Ascending aorta (tissue), 2 donors: Measurements from ENCODE around the gene TEX11. TPM values are rescaled to one million over a fixed set of nuclear protein-coding genes. Genes with fewer than 3 reads are reported as not detected.
"Not testable (repeated sequence)": the region's sequence is repeated elsewhere in the genome, so short reads cannot be mapped to it uniquely, and the experiment has no call there.

Source experiments
- DNase-seq, 2 donors: peaks; one replicate each; pipeline ENCODE4 v3.0.0-alpha.2; 2019; ENCODE audit warnings: low spot score in 2 of 2
- H3K27ac ChIP-seq, 2 donors: fragments of 200-600 bp; sonication (generic); one replicate each; pipeline ENCODE4 v1.5.1; 2016 to 2017; ENCODE audit warnings: mild to moderate bottlenecking in 1 of 2
- H3K27me3 ChIP-seq: fragments of 200-600 bp; sonication (generic); one replicate; pipeline ENCODE4 v1.5.1; 2017
- H3K36me3 ChIP-seq, 2 donors: fragments of 200-600 bp; sonication (generic); one replicate each; pipeline ENCODE4 v1.5.1; 2016
- H3K4me1 ChIP-seq, 2 donors: fragments of 200-600 bp; sonication (generic); one replicate each; pipeline ENCODE4 v1.5.1; 2016 to 2017; ENCODE audit warnings: mild to moderate bottlenecking in 1 of 2
- H3K4me3 ChIP-seq, 2 donors: fragments of 200-600 bp; sonication (generic); one replicate each; pipeline ENCODE4 v1.5.1; 2016 to 2017; ENCODE audit warnings: mild to moderate bottlenecking in 1 of 2
- H3K9me3 ChIP-seq, 2 donors: fragments of 200-600 bp; sonication (generic); one replicate each; pipeline ENCODE4 v1.5.1; 2016
- CTCF ChIP-seq, 3 experiments: fragments of 200-600 bp in 2 of 3; fragments of 450-650 bp in 1 of 3; sonication (generic) in 2 of 3; IDR thresholded peaks; one replicate each; pipeline ENCODE4 v1.5.1; 2016 to 2019; ENCODE audit warnings: antibody characterized with exemption in 3 of 3, mild to moderate bottlenecking in 1 of 3, moderate library complexity in 1 of 3
- intact Hi-C: fragments of 100-400 bp; cut with DNase I; formaldehyde crosslinking; loops from one replicate; pipeline ENCODE4 v1.15.1; 2023
- total RNA-seq: library from RNA; depleted of rRNA; stranded (reverse); fragments of >200 nt; gene quantifications from one replicate; pipeline ENCODE4 v1.1.0, GENCODE V29; 2016

Gene TEX11
- total RNA-seq, 1 donor from 2014 or later = not detected

GRCh38 chrX:70635227-70635626 lies 273.3 kb downstream of the TEX11 start:
- H3K4me1 ChIP-seq = no peaks in the 10 kb centered on the region
- H3K27me3 ChIP-seq = no peaks in the 10 kb centered on the region
- no peak overlapping the region for H3K27ac ChIP-seq
- no peak for DNase-seq
- H3K4me3 ChIP-seq = no peak overlapping the region
- H3K9me3 ChIP-seq = no peaks in the 10 kb centered on the region
- no peaks in the 10 kb centered on the region for H3K36me3 ChIP-seq
- intact Hi-C loops = no loop called here
- TF ChIP-seq CTCF (IDR thresholded peaks at IDR 0.05) = no peak

DNA sequence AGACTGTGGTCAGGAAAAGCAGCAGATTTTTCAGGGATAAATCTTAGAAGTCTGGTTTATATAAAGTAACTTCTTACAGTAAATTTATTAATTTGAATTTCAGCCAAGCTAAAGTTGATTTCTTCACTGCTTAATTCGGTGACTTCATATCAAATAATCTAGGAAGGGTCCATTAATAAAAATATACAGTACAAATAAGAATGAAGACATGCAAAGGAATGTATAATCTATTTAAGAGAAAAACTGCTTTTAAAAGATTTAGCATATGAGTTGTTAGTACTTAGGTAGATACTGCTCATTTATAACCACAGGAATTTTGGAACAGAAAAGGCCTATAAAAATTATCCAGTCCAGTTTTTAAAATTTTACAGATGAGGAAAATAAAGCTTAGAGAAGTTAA lies 286.8 kb downstream of the TEX11 start:
- Histone ChIP-seq H3K9me3 (no peaks in the 10 kb centered on the region), H3K27me3 (no peaks in the 10 kb centered on the region), H3K4me3 (no peak overlapping the region), H3K27ac (no peak overlapping the region), H3K36me3 (no peaks in the 10 kb centered on the region), H3K4me1 (no peaks in the 10 kb centered on the region)
- intact Hi-C loops = no loop called here
- TF ChIP-seq CTCF (IDR thresholded peaks at IDR 0.05) = no peak
- DNase-seq = no peak

GRCh38 chrX:70618467-70618866 lies 290.0 kb downstream of the TEX11 start:
- Histone ChIP-seq H3K27me3 (no peaks in the 10 kb centered on the region), H3K4me1 (no peaks in the 10 kb centered on the region), H3K27ac (no peak overlapping the region), H3K36me3 (no peaks in the 10 kb centered on the region), H3K4me3 (no peak overlapping the region), H3K9me3 (no peaks in the 10 kb centered on the region)
- intact Hi-C loops = no loop called here
- no peak for TF ChIP-seq CTCF (IDR thresholded peaks at IDR 0.05)
- DNase-seq = no peak

DNA sequence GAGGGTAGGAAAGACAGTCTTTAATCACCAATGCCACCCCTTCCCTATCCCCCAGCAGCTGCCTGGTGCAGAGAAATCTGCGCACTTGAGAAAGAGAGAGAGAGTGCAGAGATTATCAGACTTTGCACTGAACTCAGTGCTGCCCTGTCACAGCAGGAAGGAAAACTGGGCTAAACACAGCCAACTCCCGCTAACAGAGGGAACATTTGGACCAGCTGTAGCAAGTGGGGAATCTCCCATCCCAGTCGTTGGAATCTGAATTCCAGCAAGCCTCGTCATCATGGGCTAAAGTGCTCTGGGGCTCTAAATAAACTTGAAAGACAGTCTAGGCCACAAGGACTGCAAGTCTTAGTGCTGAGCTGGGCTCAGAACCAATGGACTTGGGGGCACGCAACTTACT lies 295.2 kb downstream of the TEX11 start:
- no peak for TF ChIP-seq CTCF (IDR thresholded peaks at IDR 0.05)
- Histone ChIP-seq H3K27me3 (no peaks in the 10 kb centered on the region), H3K4me1 (no peaks in the 10 kb centered on the region), H3K27ac (no peak overlapping the region), H3K9me3 (no peaks in the 10 kb centered on the region), H3K4me3 (no peak overlapping the region), H3K36me3 (no peaks in the 10 kb centered on the region)
- DNase-seq = no peak
- intact Hi-C loops = no loop called here

DNA sequence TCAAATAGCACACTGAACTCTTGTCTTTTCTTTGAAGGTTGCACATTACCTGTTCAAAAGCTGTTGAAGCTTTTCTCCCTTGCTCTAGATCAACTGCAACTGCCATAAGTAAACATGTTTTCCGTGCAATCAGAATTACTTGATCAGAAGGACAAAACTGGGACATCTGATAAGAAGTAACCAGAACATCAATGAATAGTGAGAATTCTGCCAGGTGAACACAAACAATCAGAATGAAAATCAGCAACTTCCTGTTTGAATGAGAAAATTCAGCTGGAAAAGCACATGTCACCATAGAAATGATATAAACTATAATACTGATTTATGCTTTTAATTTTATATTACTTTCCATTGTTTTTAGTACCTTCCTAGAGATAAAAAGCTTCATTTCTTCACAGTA lies 303.2 kb downstream of the TEX11 start:
- no peak for DNase-seq
- intact Hi-C loops = no loop called here
- no peak overlapping the region for H3K4me3 ChIP-seq
- no peaks in the 10 kb centered on the region for H3K4me1 ChIP-seq
- no peak overlapping the region for H3K27ac ChIP-seq
- no peak for TF ChIP-seq CTCF (IDR thresholded peaks at IDR 0.05)
- no peaks in the 10 kb centered on the region for H3K9me3 ChIP-seq
- H3K27me3 ChIP-seq = no peaks in the 10 kb centered on the region
- no peaks in the 10 kb centered on the region for H3K36me3 ChIP-seq

DNA sequence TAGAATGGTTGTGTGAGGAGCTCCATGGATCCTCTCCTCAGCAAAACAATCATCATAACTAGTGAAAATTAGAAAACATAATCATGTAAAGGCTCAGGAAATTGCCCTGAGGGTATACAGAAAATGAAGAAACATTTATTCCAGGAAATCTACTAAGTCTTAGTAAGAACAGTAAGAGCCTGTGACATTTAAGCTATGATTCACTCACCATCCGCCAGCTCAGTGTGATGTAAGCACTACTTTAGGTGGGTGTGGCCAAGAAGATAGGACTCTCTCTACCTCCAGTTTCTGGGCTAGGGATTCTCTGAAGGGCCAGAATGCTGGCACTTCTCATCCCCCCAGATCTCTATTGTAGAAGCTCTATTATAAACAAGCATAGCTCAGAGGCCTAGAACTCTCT lies 316.4 kb downstream of the TEX11 start:
- no peak for DNase-seq
- Histone ChIP-seq H3K27ac (no peak overlapping the region), H3K9me3 (no peaks in the 10 kb centered on the region), H3K27me3 (no peaks in the 10 kb centered on the region), H3K36me3 (no peaks in the 10 kb centered on the region), H3K4me3 (no peak overlapping the region), H3K4me1 (no peaks in the 10 kb centered on the region)
- no peak for TF ChIP-seq CTCF (IDR thresholded peaks at IDR 0.05)
- intact Hi-C loops = no loop called here

DNA sequence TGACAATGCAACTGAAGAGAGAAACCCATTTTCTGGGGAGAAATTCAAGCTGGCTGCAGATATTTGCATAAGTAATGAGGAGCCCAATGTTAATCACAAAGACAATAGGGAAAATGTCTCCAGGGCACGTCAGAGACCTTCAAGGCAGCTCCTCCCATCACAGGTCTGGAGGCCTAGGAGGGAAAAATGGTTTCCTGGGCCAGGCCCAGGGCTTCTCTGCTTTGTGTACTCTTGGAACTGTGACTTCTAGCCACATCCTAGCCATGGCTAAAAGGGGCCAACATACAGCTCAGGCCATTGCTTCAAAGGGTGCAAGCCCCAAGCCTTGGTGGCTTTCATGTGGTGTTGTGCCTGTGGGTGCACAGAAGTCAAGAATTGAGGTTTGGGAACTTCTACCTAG lies 321.4 kb downstream of the TEX11 start:
- H3K4me3 ChIP-seq, DNase-seq, intact Hi-C loops, H3K27ac ChIP-seq, H3K36me3 ChIP-seq, H3K27me3 ChIP-seq, H3K9me3 ChIP-seq, H3K4me1 ChIP-seq: not testable (repeated sequence)
